WTC11 (cell line): ENCODE measurements around the gene IL5RA. TPM values are rescaled to one million over a fixed set of nuclear protein-coding genes. Genes with fewer than 3 reads are reported as not detected.

Experiments used
- ATAC-seq: fragments of 200-7000 bp; cut with Tn5 transposase; 2 replicates; pipeline ENCODE4 v1.10.0; 2021; ENCODE audit warnings: mild to moderate bottlenecking, moderate library complexity
- CTCF ChIA-PET: fragments of 300-600 bp; sonication (Branson Sonifier 250); formaldehyde crosslinking; loops from one replicate; lab custom pipeline; 2021; ENCODE audit warnings: antibody characterized with exemption; lab: Charles Lee
- POLR2A ChIA-PET: fragments of 350-600 bp; sonication (Branson Sonifier 250); formaldehyde crosslinking; loops from one replicate; lab custom pipeline; 2021; ENCODE audit warnings: antibody characterized with exemption; lab: Charles Lee
- DNase-seq: peaks from one replicate; pipeline ENCODE4 v3.0.0; 2021; ENCODE audit warnings: low spot score
- H3K27ac Mint-ChIP-seq: 2 replicates; pipeline ENCODE4 v1.8.0; 2021; ENCODE audit warnings: mixed read lengths
- H3K27me3 Mint-ChIP-seq: 2 replicates; pipeline ENCODE4 v1.8.0; 2021; ENCODE audit warnings: low read depth, mild to moderate bottlenecking, moderate library complexity, mixed read lengths
- H3K36me3 Mint-ChIP-seq: 2 replicates; pipeline ENCODE4 v1.8.0; 2021; ENCODE audit warnings: mixed read lengths
- H3K4me1 Mint-ChIP-seq: 2 replicates; pipeline ENCODE4 v1.8.0; 2022; ENCODE audit warnings: mixed read lengths
- H3K4me3 Mint-ChIP-seq: 2 replicates; pipeline ENCODE4 v1.8.0; 2021; ENCODE audit warnings: mild to moderate bottlenecking, moderate library complexity, mixed read lengths
- H3K9me3 Mint-ChIP-seq: 2 replicates; pipeline ENCODE4 v1.8.0; 2021; ENCODE audit warnings: mixed read lengths
- ATF2 ChIP-seq: sonication (generic); formaldehyde crosslinking; IDR thresholded peaks from 2 replicates; pipeline ENCODE4 v1.8.1; 2022; ENCODE audit warnings: low read depth, missing genetic modification reagents, borderline replicate concordance
- CTCF ChIP-seq: fragments of 200-600 bp; IDR thresholded peaks from 2 replicates; pipeline ENCODE4 v1.8.0; 2022; ENCODE audit warnings: antibody characterized with exemption
- FOXJ3 ChIP-seq: sonication (generic); formaldehyde crosslinking; IDR thresholded peaks from 2 replicates; pipeline ENCODE4 v1.9.0; 2021; ENCODE audit warnings: missing genetic modification reagents, mild to moderate bottlenecking, borderline replicate concordance
- GRHL2 ChIP-seq: fragments of 250-450 bp; sonication (Bioruptor Pico); IDR thresholded peaks from 2 replicates; pipeline ENCODE4 v1.8.0; 2022; ENCODE audit warnings: mild to moderate bottlenecking, moderate library complexity; ENCODE audit not compliant: insufficient replicate concordance, severe bottlenecking
- HMGXB4 ChIP-seq: sonication (generic); formaldehyde crosslinking; IDR thresholded peaks from 2 replicates; pipeline ENCODE4 v1.8.1; 2023; ENCODE audit warnings: mild to moderate bottlenecking, moderate library complexity, missing genetic modification reagents
- IRF2 ChIP-seq: sonication (generic); formaldehyde crosslinking; IDR thresholded peaks from 2 replicates; pipeline ENCODE4 v1.8.0; 2022; ENCODE audit warnings: low read depth, missing genetic modification reagents, borderline replicate concordance
- MXD4 ChIP-seq: fragments of 250-450 bp; sonication (Bioruptor Pico); IDR thresholded peaks from 2 replicates; pipeline ENCODE4 v1.8.0; 2021; ENCODE audit warnings: mild to moderate bottlenecking, moderate library complexity, borderline replicate concordance
- NFE2L1 ChIP-seq: sonication (generic); formaldehyde crosslinking; IDR thresholded peaks from 2 replicates; pipeline ENCODE4 v1.8.1; 2023; ENCODE audit warnings: missing genetic modification reagents
- NFYB ChIP-seq: sonication (generic); formaldehyde crosslinking; conservative IDR thresholded peaks from 2 replicates; pipeline ENCODE4 v1.8.0; 2022; ENCODE audit warnings: low read depth, missing genetic modification reagents
- PRDM15 ChIP-seq: sonication (generic); formaldehyde crosslinking; IDR thresholded peaks from 2 replicates; pipeline ENCODE4 v1.8.0; 2022; ENCODE audit warnings: missing genetic modification reagents
- TP53 ChIP-seq: sonication (generic); formaldehyde crosslinking; IDR thresholded peaks from 2 replicates; pipeline ENCODE4 v1.8.1; 2023; ENCODE audit warnings: mild to moderate bottlenecking, missing genetic modification reagents
- ZBTB21 ChIP-seq: sonication (generic); formaldehyde crosslinking; IDR thresholded peaks from 2 replicates; pipeline ENCODE4 v1.8.1; 2023; ENCODE audit warnings: mild to moderate bottlenecking, missing genetic modification reagents, borderline replicate concordance
- ZNF232 ChIP-seq: sonication (generic); formaldehyde crosslinking; IDR thresholded peaks from 2 replicates; pipeline ENCODE4 v1.8.0; 2022; ENCODE audit warnings: mild to moderate bottlenecking, missing genetic modification reagents
- total RNA-seq: library from RNA; stranded (reverse); gene quantifications from 3 replicates; pipeline ENCODE4 v1.2.3, GENCODE V29; 2021
- TF ChIP-seq, protein P1 (sequence below): sonication (generic); formaldehyde crosslinking; IDR thresholded peaks from 2 replicates; pipeline ENCODE4 v1.8.0; 2023; ENCODE audit warnings: mild to moderate bottlenecking, missing genetic modification reagents
- TF ChIP-seq, protein P2 (sequence below): sonication (generic); formaldehyde crosslinking; IDR thresholded peaks from 2 replicates; pipeline ENCODE4 v1.8.0; 2022; ENCODE audit warnings: mild to moderate bottlenecking, missing genetic modification reagents
- TF ChIP-seq, protein P3 (sequence below): sonication (generic); formaldehyde crosslinking; IDR thresholded peaks from 2 replicates; pipeline ENCODE4 v1.8.0; 2023; ENCODE audit warnings: missing genetic modification reagents, mild to moderate bottlenecking, borderline replicate concordance

The IL5RA gene
- total RNA-seq, 1 experiment from 2014 or later = not detected

- H3K36me3 Mint-ChIP-seq = peaks cover 30% of the 10 kb centered on the region
- CTCF ChIA-PET = no interaction called here
- H3K4me3 Mint-ChIP-seq = no peak overlapping the region
- no peak for DNase-seq
- peaks cover 5% of the 10 kb centered on the region; the same call in 1 of the 2 replicates for H3K27me3 Mint-ChIP-seq
- no peaks in the 10 kb centered on the region for H3K4me1 Mint-ChIP-seq
- H3K9me3 Mint-ChIP-seq = peaks cover 49% of the 10 kb centered on the region
- no peak for ATAC-seq
- H3K27ac Mint-ChIP-seq = no peak overlapping the region
- POLR2A ChIA-PET = no interaction called here
- no peak for TF ChIP-seq HMGXB4 (CRISPR knock-in tag)
- TF ChIP-seq ZBTB21 (CRISPR knock-in tag) = no peak
- no peak for TF ChIP-seq IRF2 (CRISPR knock-in tag)
- TF ChIP-seq MXD4 (CRISPR knock-in tag) = no peak
- TF ChIP-seq CTCF = no peak
- no peak for TF ChIP-seq NFYB
- no peak for TF ChIP-seq PRDM15 (CRISPR knock-in tag)
- TF ChIP-seq, protein P1, sequence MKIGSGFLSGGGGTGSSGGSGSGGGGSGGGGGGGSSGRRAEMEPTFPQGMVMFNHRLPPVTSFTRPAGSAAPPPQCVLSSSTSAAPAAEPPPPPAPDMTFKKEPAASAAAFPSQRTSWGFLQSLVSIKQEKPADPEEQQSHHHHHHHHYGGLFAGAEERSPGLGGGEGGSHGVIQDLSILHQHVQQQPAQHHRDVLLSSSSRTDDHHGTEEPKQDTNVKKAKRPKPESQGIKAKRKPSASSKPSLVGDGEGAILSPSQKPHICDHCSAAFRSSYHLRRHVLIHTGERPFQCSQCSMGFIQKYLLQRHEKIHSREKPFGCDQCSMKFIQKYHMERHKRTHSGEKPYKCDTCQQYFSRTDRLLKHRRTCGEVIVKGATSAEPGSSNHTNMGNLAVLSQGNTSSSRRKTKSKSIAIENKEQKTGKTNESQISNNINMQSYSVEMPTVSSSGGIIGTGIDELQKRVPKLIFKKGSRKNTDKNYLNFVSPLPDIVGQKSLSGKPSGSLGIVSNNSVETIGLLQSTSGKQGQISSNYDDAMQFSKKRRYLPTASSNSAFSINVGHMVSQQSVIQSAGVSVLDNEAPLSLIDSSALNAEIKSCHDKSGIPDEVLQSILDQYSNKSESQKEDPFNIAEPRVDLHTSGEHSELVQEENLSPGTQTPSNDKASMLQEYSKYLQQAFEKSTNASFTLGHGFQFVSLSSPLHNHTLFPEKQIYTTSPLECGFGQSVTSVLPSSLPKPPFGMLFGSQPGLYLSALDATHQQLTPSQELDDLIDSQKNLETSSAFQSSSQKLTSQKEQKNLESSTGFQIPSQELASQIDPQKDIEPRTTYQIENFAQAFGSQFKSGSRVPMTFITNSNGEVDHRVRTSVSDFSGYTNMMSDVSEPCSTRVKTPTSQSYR = no peak
- no peak for TF ChIP-seq FOXJ3 (CRISPR knock-in tag)
- no peak for TF ChIP-seq NFE2L1 (CRISPR knock-in tag)
- no peak for TF ChIP-seq ZNF232 (CRISPR knock-in tag)
- TF ChIP-seq, protein P2, sequence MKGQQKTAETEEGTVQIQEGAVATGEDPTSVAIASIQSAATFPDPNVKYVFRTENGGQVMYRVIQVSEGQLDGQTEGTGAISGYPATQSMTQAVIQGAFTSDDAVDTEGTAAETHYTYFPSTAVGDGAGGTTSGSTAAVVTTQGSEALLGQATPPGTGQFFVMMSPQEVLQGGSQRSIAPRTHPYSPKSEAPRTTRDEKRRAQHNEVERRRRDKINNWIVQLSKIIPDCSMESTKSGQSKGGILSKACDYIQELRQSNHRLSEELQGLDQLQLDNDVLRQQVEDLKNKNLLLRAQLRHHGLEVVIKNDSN (CRISPR knock-in tag) = no peak
- TF ChIP-seq, protein P3, sequence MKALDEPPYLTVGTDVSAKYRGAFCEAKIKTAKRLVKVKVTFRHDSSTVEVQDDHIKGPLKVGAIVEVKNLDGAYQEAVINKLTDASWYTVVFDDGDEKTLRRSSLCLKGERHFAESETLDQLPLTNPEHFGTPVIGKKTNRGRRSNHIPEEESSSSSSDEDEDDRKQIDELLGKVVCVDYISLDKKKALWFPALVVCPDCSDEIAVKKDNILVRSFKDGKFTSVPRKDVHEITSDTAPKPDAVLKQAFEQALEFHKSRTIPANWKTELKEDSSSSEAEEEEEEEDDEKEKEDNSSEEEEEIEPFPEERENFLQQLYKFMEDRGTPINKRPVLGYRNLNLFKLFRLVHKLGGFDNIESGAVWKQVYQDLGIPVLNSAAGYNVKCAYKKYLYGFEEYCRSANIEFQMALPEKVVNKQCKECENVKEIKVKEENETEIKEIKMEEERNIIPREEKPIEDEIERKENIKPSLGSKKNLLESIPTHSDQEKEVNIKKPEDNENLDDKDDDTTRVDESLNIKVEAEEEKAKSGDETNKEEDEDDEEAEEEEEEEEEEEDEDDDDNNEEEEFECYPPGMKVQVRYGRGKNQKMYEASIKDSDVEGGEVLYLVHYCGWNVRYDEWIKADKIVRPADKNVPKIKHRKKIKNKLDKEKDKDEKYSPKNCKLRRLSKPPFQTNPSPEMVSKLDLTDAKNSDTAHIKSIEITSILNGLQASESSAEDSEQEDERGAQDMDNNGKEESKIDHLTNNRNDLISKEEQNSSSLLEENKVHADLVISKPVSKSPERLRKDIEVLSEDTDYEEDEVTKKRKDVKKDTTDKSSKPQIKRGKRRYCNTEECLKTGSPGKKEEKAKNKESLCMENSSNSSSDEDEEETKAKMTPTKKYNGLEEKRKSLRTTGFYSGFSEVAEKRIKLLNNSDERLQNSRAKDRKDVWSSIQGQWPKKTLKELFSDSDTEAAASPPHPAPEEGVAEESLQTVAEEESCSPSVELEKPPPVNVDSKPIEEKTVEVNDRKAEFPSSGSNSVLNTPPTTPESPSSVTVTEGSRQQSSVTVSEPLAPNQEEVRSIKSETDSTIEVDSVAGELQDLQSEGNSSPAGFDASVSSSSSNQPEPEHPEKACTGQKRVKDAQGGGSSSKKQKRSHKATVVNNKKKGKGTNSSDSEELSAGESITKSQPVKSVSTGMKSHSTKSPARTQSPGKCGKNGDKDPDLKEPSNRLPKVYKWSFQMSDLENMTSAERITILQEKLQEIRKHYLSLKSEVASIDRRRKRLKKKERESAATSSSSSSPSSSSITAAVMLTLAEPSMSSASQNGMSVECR (CRISPR knock-in tag) = no peak
- TF ChIP-seq ATF2 (CRISPR knock-in tag) = no peak
- TF ChIP-seq TP53 = no peak
- TF ChIP-seq GRHL2 (CRISPR knock-in tag) = no peak
These were observed 56.2 kb downstream of the IL5RA start for GRCh38 chr3:3053974-3054373.
